Measurements from ENCODE around the gene SLC37A1. TPM values are rescaled to one million over a fixed set of nuclear protein-coding genes. Genes with fewer than 3 reads are reported as not detected.
"Not testable (repeated sequence)": the region's sequence is repeated elsewhere in the genome, so short reads cannot be mapped to it uniquely, and the experiment has no call there.

The SLC37A1 gene
- polyA plus RNA-seq (2013, experiment 1 of 2) = 2.8 TPM
- polyA plus RNA-seq (2013, experiment 2 of 2) = 2.6 TPM

- no peaks in the 10 kb centered on the region for H3K36me3 ChIP-seq (ENCODE audit: control insufficient read depth, insufficient read depth, low read length)
- no peaks in the 10 kb centered on the region for H3K9me3 ChIP-seq (ENCODE audit: control insufficient read depth, low read length)
- H3K4me1 ChIP-seq (ENCODE audit: control insufficient read depth, insufficient read depth, low read length, poor library complexity, severe bottlenecking) = peaks cover 22% of the 10 kb centered on the region
- H3K27ac ChIP-seq (ENCODE audit: low read depth, low read length, severe bottlenecking) = no peak within 1 kb of the TSS
- H3K4me3 ChIP-seq (ENCODE audit: extremely low read depth, insufficient read depth, low read length, poor library complexity, severe bottlenecking) = peak within 1 kb of the TSS; percentile 52
- WGBS, 2 experiments (ENCODE audit: insufficient coverage in 2 of 2) = 17 to 32% methylated on average over 32 to 70 of the region's 88 CpGs
Observed at GRCh38 chr21:42513151-42513984, at the start of gene SLC37A1. Gene SLC37A1, plus strand, starts transcription at chr21:42513852. Its CDS starts 4,603 bp downstream, at chr21:42518455.

- H3K27ac ChIP-seq (ENCODE audit: low read depth, low read length, severe bottlenecking) = no peak overlapping the region
- H3K36me3 ChIP-seq (ENCODE audit: control insufficient read depth, insufficient read depth, low read length) = no peaks in the 10 kb centered on the region
- WGBS, 2 experiments (ENCODE audit: insufficient coverage in 2 of 2) = 90 to 94% methylated on average over 12 to 17 of the region's 17 CpGs
- no peaks in the 10 kb centered on the region for H3K4me1 ChIP-seq (ENCODE audit: control insufficient read depth, insufficient read depth, low read length, poor library complexity, severe bottlenecking)
- no peaks in the 10 kb centered on the region for H3K9me3 ChIP-seq (ENCODE audit: control insufficient read depth, low read length)
- H3K4me3 ChIP-seq (ENCODE audit: extremely low read depth, insufficient read depth, low read length, poor library complexity, severe bottlenecking) = no peak overlapping the region
Observed at GRCh38 chr21:42463861-42464515, 49.7 kb upstream of the SLC37A1 start.

GRCh38 chr21:42465008-42465802, 48.4 kb upstream of the SLC37A1 start:
- 78 to 79% methylated on average over 7 to 8 of the region's 8 CpGs for WGBS, 2 experiments (ENCODE audit: insufficient coverage in 2 of 2)
- H3K4me3 ChIP-seq (ENCODE audit: extremely low read depth, insufficient read depth, low read length, poor library complexity, severe bottlenecking) = no peak overlapping the region
- H3K4me1 ChIP-seq (ENCODE audit: control insufficient read depth, insufficient read depth, low read length, poor library complexity, severe bottlenecking) = no peaks in the 10 kb centered on the region
- H3K9me3 ChIP-seq (ENCODE audit: control insufficient read depth, low read length) = no peaks in the 10 kb centered on the region
- H3K27ac ChIP-seq (ENCODE audit: low read depth, low read length, severe bottlenecking) = no peak overlapping the region
- no peaks in the 10 kb centered on the region for H3K36me3 ChIP-seq (ENCODE audit: control insufficient read depth, insufficient read depth, low read length)

- Histone ChIP-seq H3K27ac (ENCODE audit: low read depth, low read length, severe bottlenecking) (no peak overlapping the region), H3K4me3 (ENCODE audit: extremely low read depth, insufficient read depth, low read length, poor library complexity, severe bottlenecking) (no peak overlapping the region), H3K36me3 (ENCODE audit: control insufficient read depth, insufficient read depth, low read length) (no peaks in the 10 kb centered on the region), H3K9me3 (ENCODE audit: control insufficient read depth, low read length) (no peaks in the 10 kb centered on the region), H3K4me1 (ENCODE audit: control insufficient read depth, insufficient read depth, low read length, poor library complexity, severe bottlenecking) (no peaks in the 10 kb centered on the region)
- WGBS, 2 experiments (ENCODE audit: insufficient coverage in 2 of 2) = 100% methylated on average over 1 of the region's 3 CpGs; no CpG with 5 or more reads in 1 of the 2 experiments
Observed at GRCh38 chr21:42465803-42466127, 47.9 kb upstream of the SLC37A1 start.

- H3K9me3 ChIP-seq (ENCODE audit: control insufficient read depth, low read length) = no peaks in the 10 kb centered on the region
- 97% methylated on average over 8 of the region's 10 CpGs for WGBS, 2 experiments (ENCODE audit: insufficient coverage in 2 of 2)
- H3K27ac ChIP-seq (ENCODE audit: low read depth, low read length, severe bottlenecking) = no peak overlapping the region
- no peaks in the 10 kb centered on the region for H3K4me1 ChIP-seq (ENCODE audit: control insufficient read depth, insufficient read depth, low read length, poor library complexity, severe bottlenecking)
- no peaks in the 10 kb centered on the region for H3K36me3 ChIP-seq (ENCODE audit: control insufficient read depth, insufficient read depth, low read length)
- H3K4me3 ChIP-seq (ENCODE audit: extremely low read depth, insufficient read depth, low read length, poor library complexity, severe bottlenecking) = no peak overlapping the region
Observed at GRCh38 chr21:42466700-42467099, 47.0 kb upstream of the SLC37A1 start.

GRCh38 chr21:42467140-42467983, 46.3 kb upstream of the SLC37A1 start:
- Histone ChIP-seq H3K4me3 (ENCODE audit: extremely low read depth, insufficient read depth, low read length, poor library complexity, severe bottlenecking) (no peak overlapping the region), H3K36me3 (ENCODE audit: control insufficient read depth, insufficient read depth, low read length) (no peaks in the 10 kb centered on the region), H3K9me3 (ENCODE audit: control insufficient read depth, low read length) (no peaks in the 10 kb centered on the region), H3K4me1 (ENCODE audit: control insufficient read depth, insufficient read depth, low read length, poor library complexity, severe bottlenecking) (no peaks in the 10 kb centered on the region), H3K27ac (ENCODE audit: low read depth, low read length, severe bottlenecking) (no peak overlapping the region)
- 69% methylated on average over 10 to 12 of the region's 12 CpGs for whole genome bisulfite sequencing, 2 experiments (ENCODE audit: insufficient coverage in 2 of 2)

- no peak overlapping the region for H3K27ac ChIP-seq (ENCODE audit: low read depth, low read length, severe bottlenecking)
- WGBS, 2 experiments (ENCODE audit: insufficient coverage in 2 of 2) = 90 to 100% methylated on average over 2 to 5 of the region's 6 CpGs
- no peak overlapping the region for H3K4me3 ChIP-seq (ENCODE audit: extremely low read depth, insufficient read depth, low read length, poor library complexity, severe bottlenecking)
- peaks cover 1% of the 10 kb centered on the region for H3K4me1 ChIP-seq (ENCODE audit: control insufficient read depth, insufficient read depth, low read length, poor library complexity, severe bottlenecking)
- H3K9me3 ChIP-seq (ENCODE audit: control insufficient read depth, low read length) = no peaks in the 10 kb centered on the region
- no peaks in the 10 kb centered on the region for H3K36me3 ChIP-seq (ENCODE audit: control insufficient read depth, insufficient read depth, low read length)
Observed at GRCh38 chr21:42468491-42469131, 45.0 kb upstream of the SLC37A1 start.

- no peak overlapping the region for H3K4me3 ChIP-seq (ENCODE audit: extremely low read depth, insufficient read depth, low read length, poor library complexity, severe bottlenecking)
Observed at GRCh38 chr21:42469272-42469671, 44.4 kb upstream of the SLC37A1 start.

GRCh38 chr21:42469726-42470125, 43.9 kb upstream of the SLC37A1 start:
- 100% methylated on average over 1 of the region's 4 CpGs for WGBS, 2 experiments (ENCODE audit: insufficient coverage in 2 of 2)

More at GRCh38 chr21:42469272-42469671, 44.4 kb upstream of the SLC37A1 start:
- H3K27ac ChIP-seq (ENCODE audit: low read depth, low read length, severe bottlenecking) = no peak overlapping the region
- no peaks in the 10 kb centered on the region for H3K9me3 ChIP-seq (ENCODE audit: control insufficient read depth, low read length)
- no peaks in the 10 kb centered on the region for H3K36me3 ChIP-seq (ENCODE audit: control insufficient read depth, insufficient read depth, low read length)
- WGBS, 2 experiments (ENCODE audit: insufficient coverage in 2 of 2) = 80 to 85% methylated on average over 1 to 2 of the region's 2 CpGs
- peaks cover 8% of the 10 kb centered on the region for H3K4me1 ChIP-seq (ENCODE audit: control insufficient read depth, insufficient read depth, low read length, poor library complexity, severe bottlenecking)

More at GRCh38 chr21:42469726-42470125, 43.9 kb upstream of the SLC37A1 start:
- H3K36me3 ChIP-seq (ENCODE audit: control insufficient read depth, insufficient read depth, low read length); H3K4me1 ChIP-seq (ENCODE audit: control insufficient read depth, insufficient read depth, low read length, poor library complexity, severe bottlenecking); H3K9me3 ChIP-seq (ENCODE audit: control insufficient read depth, low read length); H3K4me3 ChIP-seq (ENCODE audit: extremely low read depth, insufficient read depth, low read length, poor library complexity, severe bottlenecking); H3K27ac ChIP-seq (ENCODE audit: low read depth, low read length, severe bottlenecking): not testable (repeated sequence)
